Measurements from ENCODE around the gene TUBB2B. TPM values are rescaled to one million over a fixed set of nuclear protein-coding genes. Genes with fewer than 3 reads are reported as not detected.

TUBB2B gene
- total and polyA plus RNA-seq, 10 of the 15 experiments (the other 5 are each of a cell fraction or from before 2014, with no cell fraction given), result 2.6 to 75.2 (median 21.2) TPM

DNA sequence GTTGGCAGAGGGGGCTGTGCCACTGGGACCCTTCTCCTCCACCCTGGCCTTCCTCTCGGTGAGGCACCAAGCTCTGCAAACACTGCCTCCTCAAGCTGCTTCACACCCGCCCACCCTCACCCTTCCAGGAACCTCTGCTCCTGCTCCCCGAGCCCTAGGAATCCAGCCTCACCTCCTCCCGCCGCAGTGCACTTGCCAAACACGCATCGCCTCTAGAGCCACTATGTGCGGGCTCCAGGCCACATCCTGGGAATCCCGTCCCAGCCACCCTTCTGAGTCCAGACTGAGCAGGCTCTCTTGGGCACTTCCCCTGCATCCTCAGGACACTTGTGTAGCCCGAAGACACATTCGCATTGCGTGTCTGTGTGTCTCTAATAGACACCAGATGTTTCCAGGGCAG lies 49.8 kb upstream of the TUBB2B start:
- SMC1A ChIA-PET (ENCODE audit: uncharacterized antibody, unreplicated experiment), result interaction anchor here (1.3 to 1.4 kb wide), 2 partner anchors 455 to 456 kb away, joined by 4 to 5 read pairs; no protein-coding TSS in a partner anchor
- no peaks in the 10 kb centered on the region for H3K4me1 ChIP-seq (ENCODE audit: control insufficient read depth, insufficient read depth, low read length)

More for the DNA sequence above, 49.8 kb upstream of the TUBB2B start:
- H3K9me3 ChIP-seq (replicated peaks; ENCODE audit: control insufficient read depth, insufficient read depth, low read length), result no peaks in the 10 kb centered on the region
- POLR2A ChIA-PET, result no interaction called here
- H3K9ac ChIP-seq (ENCODE audit: control insufficient read depth, insufficient read depth, low read length), result no peak overlapping the region
- H3K4me3 ChIP-seq, result no peak overlapping the region
- no TSS peak for BruUV-seq (replicated peaks)
- 88% methylated on average over 12 of the region's 12 CpGs for WGBS (ENCODE audit: insufficient coverage, insufficient replicate concordance, low lambda C conversion rate, missing lambda C conversion rate)
- H3K27ac ChIP-seq (ENCODE audit: control insufficient read depth, insufficient read depth), result no peak overlapping the region
- in situ Hi-C loops (cut with MboI), result no loop called here
- RAD21 ChIA-PET (ENCODE audit: unreplicated experiment), result interaction anchor here (0.7 to 2.4 kb wide), 3 partner anchors 12 to 455 kb away, joined by 3 to 11 read pairs (median 3); no protein-coding TSS in a partner anchor
- FAIRE-seq, result no peak
- H3K36me3 ChIP-seq (ENCODE audit: control insufficient read depth in 2 of 2, insufficient read depth in 2 of 2, low read length in 1 of 2), result peaks cover 1 to 7% of the 10 kb centered on the region in 2 experiments; a peak in 2 of 4 replicates
- no peak overlapping the region for H2AFZ ChIP-seq (ENCODE audit: control insufficient read depth, low read depth, low read length)
- no peak for ATAC-seq
- H4K20me1 ChIP-seq (ENCODE audit: control insufficient read depth, insufficient read depth), result no peaks in the 10 kb centered on the region
- no peaks in the 10 kb centered on the region for H3K79me2 ChIP-seq (ENCODE audit: control insufficient read depth, insufficient read depth, low read length)
- no peak overlapping the region for H3K4me2 ChIP-seq (ENCODE audit: control insufficient read depth, insufficient read depth)
- CTCF ChIA-PET, result interaction anchor here (0.7 to 4.1 kb wide), 3 partner anchors 176 to 455 kb away, joined by 4 to 21 read pairs (median 6); no protein-coding TSS in a partner anchor
- no peaks in the 10 kb centered on the region for H3K27me3 ChIP-seq (replicated peaks in 1 of 2; ENCODE audit: control insufficient read depth in 2 of 2, insufficient read depth in 2 of 2, low read length in 1 of 2)
- intact Hi-C loops (cut with micrococcal nuclease; ENCODE audit: unreplicated experiment), result loop anchor here (5.0 kb wide), 3 partner anchors 135 to 710 kb away; no protein-coding TSS in a partner anchor
- TF ChIP-seq ZZZ3 (IDR thresholded peaks at IDR 0.05; ENCODE audit: control insufficient read depth, insufficient read length, low read depth) (no peak), GATAD2B (conservative IDR thresholded peaks at IDR 0.05; ENCODE audit: low read depth) (no peak), HDAC6 (IDR thresholded peaks at IDR 0.05; ENCODE audit: unreplicated experiment) (no peak), IKZF1 (conservative IDR thresholded peaks at IDR 0.05) (no peak), JUND (IDR thresholded peaks at IDR 0.05; ENCODE audit: low read depth, low read length) (no peak), MXI1 (IDR thresholded peaks at IDR 0.05; ENCODE audit: low read depth, low read length) (no peak), MTA3 (IDR thresholded peaks at IDR 0.05; ENCODE audit: borderline replicate concordance, low read length) (no peak), EP300 (IDR thresholded peaks at IDR 0.05; ENCODE audit: borderline replicate concordance in 1 of 2, control insufficient read depth in 1 of 2, low read depth in 2 of 2, low read length in 2 of 2) (no peak), NFYB (IDR thresholded peaks at IDR 0.05; ENCODE audit: insufficient read depth, low read depth, low read length) (no peak), NR2F1 (conservative IDR thresholded peaks at IDR 0.05) (no peak), ZNF217 (IDR thresholded peaks at IDR 0.05) (no peak), SRF (IDR thresholded peaks at IDR 0.05; ENCODE audit: low read depth in 2 of 2, low read length in 2 of 2) (no peak), CBFB (IDR thresholded peaks at IDR 0.05; ENCODE audit: low read depth) (no peak), ATF7 (IDR thresholded peaks at IDR 0.05; ENCODE audit: low read depth) (no peak)
- TF ChIP-seq, protein P1, sequence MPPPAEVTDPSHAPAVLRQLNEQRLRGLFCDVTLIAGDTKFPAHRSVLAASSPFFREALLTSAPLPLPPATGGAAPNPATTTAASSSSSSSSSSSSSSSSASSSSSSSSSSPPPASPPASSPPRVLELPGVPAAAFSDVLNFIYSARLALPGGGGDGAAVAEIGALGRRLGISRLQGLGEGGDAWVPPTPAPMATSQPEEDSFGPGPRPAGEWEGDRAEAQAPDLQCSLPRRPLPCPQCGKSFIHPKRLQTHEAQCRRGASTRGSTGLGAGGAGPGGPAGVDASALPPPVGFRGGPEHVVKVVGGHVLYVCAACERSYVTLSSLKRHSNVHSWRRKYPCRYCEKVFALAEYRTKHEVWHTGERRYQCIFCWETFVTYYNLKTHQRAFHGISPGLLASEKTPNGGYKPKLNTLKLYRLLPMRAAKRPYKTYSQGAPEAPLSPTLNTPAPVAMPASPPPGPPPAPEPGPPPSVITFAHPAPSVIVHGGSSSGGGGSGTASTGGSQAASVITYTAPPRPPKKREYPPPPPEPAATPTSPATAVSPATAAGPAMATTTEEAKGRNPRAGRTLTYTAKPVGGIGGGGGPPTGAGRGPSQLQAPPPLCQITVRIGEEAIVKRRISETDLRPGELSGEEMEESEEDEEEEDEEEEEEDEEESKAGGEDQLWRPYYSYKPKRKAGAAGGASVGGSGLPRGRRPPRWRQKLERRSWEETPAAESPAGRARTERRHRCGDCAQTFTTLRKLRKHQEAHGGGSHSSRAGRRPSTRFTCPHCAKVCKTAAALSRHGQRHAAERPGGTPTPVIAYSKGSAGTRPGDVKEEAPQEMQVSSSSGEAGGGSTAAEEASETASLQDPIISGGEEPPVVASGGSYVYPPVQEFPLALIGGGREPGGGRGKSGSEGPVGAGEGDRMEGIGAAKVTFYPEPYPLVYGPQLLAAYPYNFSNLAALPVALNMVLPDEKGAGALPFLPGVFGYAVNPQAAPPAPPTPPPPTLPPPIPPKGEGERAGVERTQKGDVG (CRISPR knock-in tag; IDR thresholded peaks at IDR 0.05), result no peak
- TF ChIP-seq, protein P2, sequence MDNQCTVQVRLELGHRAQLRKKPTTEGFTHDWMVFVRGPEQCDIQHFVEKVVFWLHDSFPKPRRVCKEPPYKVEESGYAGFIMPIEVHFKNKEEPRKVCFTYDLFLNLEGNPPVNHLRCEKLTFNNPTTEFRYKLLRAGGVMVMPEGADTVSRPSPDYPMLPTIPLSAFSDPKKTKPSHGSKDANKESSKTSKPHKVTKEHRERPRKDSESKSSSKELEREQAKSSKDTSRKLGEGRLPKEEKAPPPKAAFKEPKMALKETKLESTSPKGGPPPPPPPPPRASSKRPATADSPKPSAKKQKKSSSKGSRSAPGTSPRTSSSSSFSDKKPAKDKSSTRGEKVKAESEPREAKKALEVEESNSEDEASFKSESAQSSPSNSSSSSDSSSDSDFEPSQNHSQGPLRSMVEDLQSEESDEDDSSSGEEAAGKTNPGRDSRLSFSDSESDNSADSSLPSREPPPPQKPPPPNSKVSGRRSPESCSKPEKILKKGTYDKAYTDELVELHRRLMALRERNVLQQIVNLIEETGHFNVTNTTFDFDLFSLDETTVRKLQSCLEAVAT (IDR thresholded peaks at IDR 0.05), result no peak
- no peak for DNase-seq (ENCODE audit: low read depth, low spot score)

Data from GM12878 (cell line).